ENCODE measurements around the gene ADAMTS2. TPM values are rescaled to one million over a fixed set of nuclear protein-coding genes. Genes with fewer than 3 reads are reported as not detected.

The ADAMTS2 gene
- not detected for total RNA-seq

DNA sequence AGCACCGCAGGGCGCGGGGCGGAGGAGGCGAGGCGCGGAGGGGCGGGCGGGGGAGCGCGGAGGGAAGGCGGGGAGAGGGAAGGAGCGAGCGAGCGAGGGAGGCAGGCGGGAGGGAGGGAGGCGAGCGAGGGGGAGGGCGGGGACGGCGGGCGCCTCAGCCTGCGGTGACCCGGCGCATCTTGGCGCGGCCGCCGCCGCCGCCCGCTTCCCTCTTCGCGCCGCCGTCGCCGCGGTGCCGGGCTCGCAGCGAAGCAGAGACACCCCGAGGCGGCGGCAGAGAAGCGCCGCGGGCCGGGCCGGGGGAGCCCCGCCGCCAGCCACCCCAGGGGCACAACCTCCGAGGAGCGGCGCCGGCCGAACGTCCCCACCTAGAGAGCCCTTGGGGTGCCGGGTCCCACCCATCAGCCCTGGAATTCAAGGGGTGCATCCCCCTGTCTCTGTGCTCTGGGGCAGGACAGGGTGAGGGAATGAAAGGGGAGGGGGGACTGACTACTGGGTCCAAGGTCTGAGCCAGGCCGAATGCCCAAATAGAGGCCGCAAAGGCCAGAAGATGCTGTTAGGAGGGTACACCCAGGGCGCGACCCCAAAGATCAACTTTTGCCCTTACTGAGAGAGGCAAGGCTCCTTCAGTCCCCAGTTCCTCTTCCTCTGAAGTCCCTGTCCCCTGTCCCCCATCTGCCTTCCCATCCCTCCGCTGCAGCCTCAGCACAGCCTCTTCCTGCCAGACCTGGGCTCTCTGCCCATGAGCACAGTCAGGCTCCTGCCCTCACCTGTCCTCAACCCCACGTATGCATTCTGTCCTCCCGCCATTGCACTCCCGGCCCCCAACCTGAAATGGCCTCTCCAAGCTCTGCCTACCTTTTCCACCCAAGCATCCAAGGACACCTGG lies at the start of gene ADAMTS2:
TSS of gene ADAMTS2 (minus strand) at position 29 of the 889 bp plus-strand sequence. CDS start 133 bp downstream, outside the sequence.
- H3K9me3 Mint-ChIP-seq = no peaks in the 10 kb centered on the region
- no peak within 1 kb of the TSS for H3K27ac Mint-ChIP-seq
- H3K36me3 Mint-ChIP-seq = peaks cover 0 to 9% of the 10 kb centered on the region in 2 donors
- peak in 1 of 2 donors; percentile 53 for ATAC-seq
- no peak for DNase-seq (ENCODE audit: low spot score in 2 of 2)

DNA sequence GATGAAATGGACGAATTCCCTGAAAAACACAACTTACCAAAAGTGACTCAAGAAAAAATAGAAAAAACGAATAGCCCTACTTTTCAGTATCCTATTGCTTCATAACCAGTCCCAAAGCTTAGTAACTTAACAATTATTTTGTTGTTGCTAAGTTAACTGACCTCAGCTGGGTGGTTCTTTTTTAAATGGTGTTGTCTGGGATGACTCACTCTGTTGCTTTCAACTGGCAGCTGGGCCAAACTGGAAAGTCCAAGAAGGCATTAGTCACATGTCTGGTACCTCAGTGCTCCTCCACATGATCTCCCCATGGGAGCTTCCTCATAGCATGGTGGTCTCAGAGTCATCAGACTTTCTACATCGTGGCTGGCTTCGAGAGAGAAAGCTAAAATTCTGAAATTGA lies 47.8 kb upstream of the ADAMTS2 start:
- H3K9me3 Mint-ChIP-seq = peaks cover 24 to 36% of the 10 kb centered on the region in 2 donors
- no peak for ATAC-seq

DNA sequence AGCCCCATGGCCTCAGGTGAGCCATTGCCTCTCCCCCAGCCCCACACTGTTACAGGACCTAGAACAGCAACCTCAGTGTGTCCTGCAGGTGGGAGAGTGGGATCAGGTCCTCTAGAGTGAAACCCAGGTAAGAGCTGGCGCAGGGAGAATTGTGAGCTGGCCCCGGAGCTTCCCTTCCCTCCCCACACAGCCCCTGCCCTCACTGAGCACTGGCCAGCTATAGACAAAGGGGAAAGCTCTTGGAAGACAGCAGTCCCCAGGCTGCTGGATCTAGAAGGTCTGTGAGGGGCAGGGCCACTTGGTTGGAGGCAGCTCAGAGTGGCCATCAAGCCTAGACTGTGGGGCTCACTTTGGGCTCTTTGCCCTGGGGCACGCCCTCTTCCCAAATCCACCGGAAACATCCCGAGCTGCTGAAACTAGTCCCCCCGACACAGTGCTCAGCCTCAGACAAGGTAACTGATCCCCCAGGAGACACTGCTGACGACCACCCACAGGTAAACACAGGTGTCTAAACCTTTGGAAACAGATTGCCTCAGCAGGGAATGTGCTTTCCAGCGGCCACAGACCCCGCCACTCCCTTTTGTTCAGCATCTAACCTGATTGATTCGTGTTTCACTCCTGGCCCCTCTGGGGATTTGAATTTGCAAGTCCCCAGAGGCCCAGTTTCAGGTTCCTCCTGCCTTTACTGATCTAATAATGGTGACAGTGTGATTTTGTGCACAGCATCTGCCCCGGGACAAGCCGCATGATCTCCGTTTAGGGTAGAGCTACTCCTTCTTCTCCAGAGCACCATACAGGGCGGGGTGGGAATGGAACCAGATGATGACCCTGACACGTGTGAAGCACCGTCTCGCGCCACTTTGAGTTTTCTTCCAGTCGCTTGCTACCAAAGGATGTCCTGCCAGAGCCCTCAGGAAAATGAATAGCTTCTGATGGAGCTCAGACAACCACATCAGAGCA lies 42.2 kb upstream of the ADAMTS2 start:
- DNase-seq (ENCODE audit: low spot score in 2 of 2) (no peak), ATAC-seq (no peak)
- H3K27ac Mint-ChIP-seq = no peak overlapping the region
- peaks cover 14 to 24% of the 10 kb centered on the region in 2 donors for H3K9me3 Mint-ChIP-seq
- peaks cover 6 to 22% of the 10 kb centered on the region in 2 donors for H3K36me3 Mint-ChIP-seq

More for the DNA sequence above, 47.8 kb upstream of the ADAMTS2 start:
- H3K36me3 Mint-ChIP-seq = peaks cover 11 to 29% of the 10 kb centered on the region in 2 donors
- H3K27ac Mint-ChIP-seq = peak overlapping the region in 1 of 2 donors; percentile 52
- DNase-seq (ENCODE audit: low spot score in 2 of 2) = no peak

DNA sequence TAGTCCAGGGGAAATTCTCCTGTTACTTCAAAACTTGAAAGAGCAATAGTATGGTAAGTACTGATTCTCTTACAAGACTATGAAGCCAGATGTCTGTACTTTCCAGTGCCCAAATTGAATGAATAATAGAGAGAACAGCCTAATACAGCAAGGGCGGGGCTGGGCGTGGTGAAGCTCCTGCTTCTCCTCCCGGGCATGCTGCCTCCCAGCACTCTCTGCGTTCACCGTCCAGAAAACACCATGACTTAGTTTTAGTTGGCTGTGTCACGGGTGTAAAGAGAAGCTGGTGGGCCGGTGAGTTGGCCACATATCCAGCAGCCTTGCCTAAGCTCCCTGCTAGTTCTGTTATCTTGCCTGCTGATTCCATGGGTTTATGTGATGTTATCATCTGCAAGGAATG lies 40.7 kb upstream of the ADAMTS2 start:
- H3K9me3 Mint-ChIP-seq = peaks cover 12 to 14% of the 10 kb centered on the region in 2 donors
- no peak for ATAC-seq
- peaks cover 6 to 20% of the 10 kb centered on the region in 2 donors for H3K36me3 Mint-ChIP-seq
- DNase-seq (ENCODE audit: low spot score in 2 of 2) = no peak
- no peak overlapping the region for H3K27ac Mint-ChIP-seq

DNA sequence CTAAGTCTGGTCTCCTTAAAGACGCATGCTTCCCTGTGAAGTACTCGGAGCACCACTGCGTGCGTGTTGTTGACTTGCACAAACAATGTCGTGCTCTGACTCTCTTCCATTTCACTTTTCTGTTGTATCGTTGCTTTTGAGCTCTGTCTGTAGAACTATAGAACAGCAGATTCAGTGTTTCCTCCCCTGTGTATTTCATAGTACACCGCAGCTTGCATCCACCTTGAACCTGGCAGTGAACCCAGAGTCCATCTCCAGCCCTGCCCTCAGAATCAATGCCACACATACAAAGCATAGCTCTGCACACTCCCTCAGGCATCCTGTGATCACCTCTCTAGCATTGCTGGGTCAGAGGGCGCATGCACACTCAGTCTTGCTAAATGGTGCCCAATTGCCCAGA lies 37.2 kb upstream of the ADAMTS2 start:
- H3K9me3 Mint-ChIP-seq = no peaks in the 10 kb centered on the region
- no peak for ATAC-seq
- H3K36me3 Mint-ChIP-seq = no peaks in the 10 kb centered on the region

DNA sequence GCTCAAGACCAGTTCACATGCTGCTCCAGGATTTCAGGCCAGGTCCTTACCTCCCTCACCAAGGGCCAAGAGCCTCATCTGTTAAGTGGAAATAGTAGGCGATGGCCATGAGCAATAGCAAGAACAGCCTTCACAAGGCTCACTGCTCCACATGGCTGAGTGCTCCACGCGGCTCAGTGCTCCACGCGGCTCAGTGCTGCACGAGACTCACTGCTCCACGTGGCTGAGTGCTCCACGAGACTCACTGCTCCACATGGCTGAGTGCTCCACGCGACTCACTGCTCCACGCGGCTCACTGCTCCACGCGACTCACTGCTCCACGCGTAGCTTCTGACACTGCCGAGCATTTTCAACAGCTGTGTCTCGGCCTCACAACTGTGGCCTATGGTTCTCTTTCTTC lies 36.4 kb upstream of the ADAMTS2 start:
- ATAC-seq (no peak), DNase-seq (ENCODE audit: low spot score in 2 of 2) (no peak)
- no peaks in the 10 kb centered on the region for H3K9me3 Mint-ChIP-seq
- no peaks in the 10 kb centered on the region for H3K36me3 Mint-ChIP-seq
- no peak overlapping the region for H3K27ac Mint-ChIP-seq

More for the DNA sequence above, 37.2 kb upstream of the ADAMTS2 start:
- no peak for DNase-seq (ENCODE audit: low spot score in 2 of 2)
- no peak overlapping the region for H3K27ac Mint-ChIP-seq

DNA sequence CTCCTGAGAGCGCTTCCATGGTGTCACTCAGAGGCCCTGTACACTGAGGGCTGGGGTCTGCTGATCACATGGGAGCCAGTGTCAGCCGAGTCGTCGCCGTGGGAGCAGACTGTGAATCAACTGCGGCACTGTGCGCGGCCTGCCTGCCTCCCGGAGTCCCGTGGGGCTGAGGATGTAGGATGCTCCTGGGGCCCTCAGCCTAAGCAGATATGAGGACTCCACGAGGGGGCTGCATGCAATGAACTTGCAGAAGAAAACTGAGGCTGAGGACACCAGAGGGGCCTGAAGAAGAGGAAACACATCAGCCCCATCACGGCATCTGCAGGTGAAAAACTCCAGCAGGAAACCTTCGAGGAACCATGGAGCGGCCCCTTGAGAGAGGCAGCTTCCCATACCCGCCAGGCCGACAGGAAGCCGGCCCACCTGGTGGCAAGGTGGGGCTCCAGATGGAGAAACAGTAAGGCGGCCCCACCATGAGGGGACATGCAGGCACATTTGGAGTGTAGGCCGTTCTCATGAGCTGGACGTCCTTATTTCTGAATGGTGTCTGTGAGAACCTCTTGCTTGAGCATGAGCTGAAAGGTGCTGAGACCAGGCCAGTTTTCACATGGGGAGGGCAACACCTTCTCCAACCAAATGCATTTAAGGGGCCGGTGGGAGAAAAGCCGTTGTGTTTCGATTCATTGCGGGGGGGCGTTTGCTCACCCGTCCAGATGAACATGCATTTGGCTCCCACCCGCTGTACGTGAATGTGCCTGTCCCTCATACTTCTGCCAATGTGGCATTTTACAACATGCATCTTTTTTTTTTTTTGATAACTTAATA lies 35.2 kb upstream of the ADAMTS2 start:
- Mint-ChIP-seq H3K27ac (no peak overlapping the region), H3K9me3 (no peaks in the 10 kb centered on the region), H3K36me3 (no peaks in the 10 kb centered on the region)
- no peak for DNase-seq (ENCODE audit: low spot score in 2 of 2)
- no peak for ATAC-seq

DNA sequence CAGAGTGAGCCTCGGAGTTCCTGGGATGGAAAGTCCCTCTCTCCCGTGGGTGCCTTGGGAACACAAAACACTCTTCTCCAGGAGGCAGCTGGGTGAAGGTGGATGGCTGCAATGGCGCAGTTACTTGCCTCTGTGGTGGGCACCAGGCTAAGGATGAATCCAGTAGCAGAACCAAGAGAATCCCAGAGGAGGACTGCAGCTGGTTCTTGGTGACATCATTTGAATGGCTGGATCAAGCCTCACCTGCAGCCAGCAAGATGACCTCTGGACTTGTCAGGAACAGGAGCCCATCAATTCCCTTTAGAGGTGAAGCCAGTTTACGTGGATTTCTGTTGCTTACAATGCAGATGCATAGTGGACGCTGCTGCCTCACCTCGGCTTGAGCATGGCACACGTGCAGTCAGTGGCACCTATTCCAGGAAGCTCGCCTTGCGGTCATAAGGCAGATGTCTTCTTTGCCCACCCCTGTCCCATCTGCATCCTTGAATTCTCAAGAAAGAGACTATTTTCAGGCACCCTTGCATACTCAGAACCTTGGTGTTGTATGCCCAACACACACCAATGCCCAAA lies 34.1 kb upstream of the ADAMTS2 start:
- ATAC-seq (no peak), DNase-seq (ENCODE audit: low spot score in 2 of 2) (no peak)
- no peaks in the 10 kb centered on the region for H3K9me3 Mint-ChIP-seq
- no peak overlapping the region for H3K27ac Mint-ChIP-seq
- H3K36me3 Mint-ChIP-seq = no peaks in the 10 kb centered on the region

DNA sequence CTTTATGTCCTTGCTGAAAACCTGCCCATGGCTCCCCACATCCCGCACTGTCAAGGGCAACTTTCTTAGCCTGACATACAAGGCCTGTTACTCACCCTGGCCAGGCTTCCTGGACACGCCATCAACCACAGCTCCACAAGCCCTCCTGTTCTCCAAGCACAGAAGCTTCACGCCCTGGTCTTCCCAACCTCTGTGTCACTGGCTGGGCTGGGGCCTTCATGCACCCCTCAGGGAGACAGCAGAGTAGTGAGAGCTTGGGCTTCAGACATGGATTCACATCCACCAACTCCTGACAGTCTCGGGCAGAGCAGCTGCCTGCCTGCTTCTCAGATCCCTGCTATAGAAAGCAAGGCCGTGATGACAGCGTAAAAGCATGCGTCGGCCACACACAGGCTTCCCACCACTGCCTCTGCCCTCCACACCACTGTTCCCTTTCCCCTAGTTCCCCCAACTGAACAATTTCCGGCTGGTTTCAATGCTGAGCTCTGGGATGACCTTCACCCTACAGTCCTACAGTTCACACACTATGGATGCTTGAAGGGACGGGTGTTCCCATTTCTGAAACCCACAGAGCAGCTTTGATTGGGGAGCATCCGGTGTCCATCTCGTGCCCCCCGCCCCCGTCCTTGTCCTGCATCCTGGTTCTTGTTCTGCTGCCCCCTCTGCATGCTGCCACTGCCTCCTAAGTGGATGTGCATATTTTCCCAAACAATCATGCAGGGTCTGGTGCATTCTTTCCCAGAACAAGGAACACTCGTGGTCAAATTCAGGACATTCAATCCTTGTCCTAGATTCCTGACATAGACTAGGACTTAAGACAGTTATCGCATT lies 33.4 kb upstream of the ADAMTS2 start:
- Mint-ChIP-seq H3K9me3 (no peaks in the 10 kb centered on the region), H3K36me3 (no peaks in the 10 kb centered on the region), H3K27ac (no peak overlapping the region)
- ATAC-seq (no peak), DNase-seq (ENCODE audit: low spot score in 2 of 2) (no peak)

DNA sequence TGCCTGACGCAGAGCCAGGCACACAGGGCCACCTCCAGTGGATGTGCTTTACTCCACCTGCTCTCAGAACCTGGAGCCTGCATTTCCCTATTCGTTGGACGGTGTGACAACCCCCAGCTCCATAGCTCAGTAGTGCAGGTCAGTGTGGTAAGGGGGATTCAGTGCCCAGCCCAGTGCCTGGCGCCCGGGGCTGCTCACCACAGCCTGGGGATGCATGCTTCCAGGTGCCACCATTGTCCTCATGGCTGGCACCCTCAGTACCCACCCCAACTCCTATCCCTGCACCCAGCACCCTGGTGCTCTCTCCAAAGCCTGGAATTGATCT lies 32.8 kb upstream of the ADAMTS2 start:
- Mint-ChIP-seq H3K36me3 (no peaks in the 10 kb centered on the region), H3K27ac (no peak overlapping the region), H3K9me3 (no peaks in the 10 kb centered on the region)
- ATAC-seq (no peak), DNase-seq (ENCODE audit: low spot score in 2 of 2) (no peak)

DNA sequence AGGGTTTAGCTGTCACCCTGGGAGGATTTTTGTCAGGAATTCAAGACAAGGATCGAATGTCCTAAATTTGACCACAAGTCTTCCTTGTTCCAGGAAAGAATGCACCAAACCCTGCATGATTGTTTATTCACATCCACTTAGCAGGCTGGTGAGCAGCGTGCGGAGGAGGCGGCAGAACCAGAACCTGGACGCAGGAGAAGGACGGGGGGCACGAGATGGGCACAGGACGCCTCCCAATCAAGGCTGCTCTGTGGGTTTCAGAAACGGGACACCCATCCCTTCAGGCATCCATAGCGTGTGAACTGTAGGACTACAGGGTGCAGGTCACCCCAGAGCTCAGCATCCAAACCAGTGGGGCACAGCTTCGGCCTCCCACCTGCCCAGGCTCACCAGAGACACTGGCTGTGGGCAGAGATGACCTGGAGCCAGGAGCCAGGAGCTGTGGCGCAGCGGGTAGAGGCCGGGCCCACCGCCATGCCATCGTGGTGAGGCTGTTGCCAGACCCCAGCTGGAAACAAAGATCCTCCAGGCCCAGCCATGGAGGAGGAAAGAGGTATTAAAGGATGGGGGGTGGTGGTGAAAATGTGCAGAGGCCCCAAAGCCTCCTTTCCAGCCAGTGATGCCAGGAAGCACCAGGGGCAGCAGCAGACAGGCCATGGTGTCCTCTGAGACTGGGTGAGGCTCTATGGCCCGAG lies 32.3 kb upstream of the ADAMTS2 start:
- Mint-ChIP-seq H3K9me3 (no peaks in the 10 kb centered on the region), H3K27ac (no peak overlapping the region), H3K36me3 (no peaks in the 10 kb centered on the region)
- no peak for ATAC-seq
- no peak for DNase-seq (ENCODE audit: low spot score in 2 of 2)

DNA sequence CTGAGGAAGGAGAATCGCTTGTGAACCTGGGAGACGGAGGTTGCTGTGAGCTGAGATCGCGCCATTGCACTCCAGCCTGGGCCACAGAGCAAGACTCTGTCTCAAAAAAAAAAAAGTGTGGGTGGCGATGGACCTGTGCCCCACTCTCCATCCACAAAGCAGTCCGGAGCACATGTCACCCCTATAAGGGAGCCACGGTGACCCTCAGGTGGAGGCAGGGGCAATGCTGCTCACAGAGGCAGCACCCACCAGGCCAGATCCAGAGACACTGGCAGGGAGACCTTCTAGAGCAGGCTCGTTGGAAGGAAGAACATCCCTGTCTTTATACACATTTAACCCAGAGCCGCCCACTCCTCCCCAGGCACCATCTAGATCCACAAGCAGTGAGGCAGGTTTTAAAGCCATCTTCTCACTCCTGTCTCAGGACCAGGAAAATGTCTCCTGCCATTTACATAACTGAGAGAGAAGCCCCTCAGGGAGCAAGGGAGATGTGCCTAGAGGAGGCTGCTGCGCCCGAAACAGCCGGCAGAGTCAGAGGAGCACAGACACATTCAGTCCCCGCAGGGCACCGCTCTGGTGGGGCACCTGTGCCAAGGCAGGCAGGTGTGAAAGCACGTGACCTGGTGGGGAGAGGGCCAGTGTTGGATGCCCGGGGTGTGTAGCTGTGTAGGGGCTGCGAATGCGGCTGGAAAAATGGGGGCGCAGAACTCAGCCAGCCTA lies 31.6 kb upstream of the ADAMTS2 start:
- ATAC-seq = no peak
- H3K27ac Mint-ChIP-seq = no peak overlapping the region
- DNase-seq (ENCODE audit: low spot score in 2 of 2) = no peak

DNA sequence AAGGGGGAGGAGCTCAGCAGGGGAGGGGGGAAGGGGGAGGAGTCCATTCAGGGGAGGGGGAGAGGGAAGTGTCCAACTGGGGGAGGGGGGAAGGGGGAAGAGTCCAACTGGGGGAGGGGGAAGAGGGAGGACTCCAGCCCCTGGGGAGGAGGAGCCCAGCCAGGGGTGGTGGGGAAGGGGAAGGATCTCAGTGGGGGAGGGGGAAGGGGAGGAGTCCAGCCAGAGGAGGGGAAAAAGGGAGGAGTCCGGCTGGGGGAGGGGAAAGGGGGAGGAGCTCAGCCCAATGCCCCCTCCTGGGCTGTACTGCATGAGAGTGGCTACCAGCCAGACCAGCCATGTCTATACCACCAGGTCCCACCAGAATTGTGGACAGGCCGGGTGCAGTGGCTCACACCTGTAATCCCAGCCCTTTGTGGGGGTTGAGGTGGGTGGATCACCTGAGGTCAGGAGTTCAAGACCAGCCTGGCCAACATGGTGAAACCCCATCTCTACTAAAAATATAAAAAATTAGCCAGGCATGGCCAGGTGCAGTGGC lies 30.6 kb upstream of the ADAMTS2 start:
- no peaks in the 10 kb centered on the region for H3K9me3 Mint-ChIP-seq
- no peak overlapping the region for H3K27ac Mint-ChIP-seq
- DNase-seq (ENCODE audit: low spot score in 2 of 2) = no peak
- H3K36me3 Mint-ChIP-seq = no peaks in the 10 kb centered on the region
- ATAC-seq = no peak

More for the DNA sequence above, 31.6 kb upstream of the ADAMTS2 start:
- Mint-ChIP-seq H3K36me3 (no peaks in the 10 kb centered on the region), H3K9me3 (no peaks in the 10 kb centered on the region)

DNA sequence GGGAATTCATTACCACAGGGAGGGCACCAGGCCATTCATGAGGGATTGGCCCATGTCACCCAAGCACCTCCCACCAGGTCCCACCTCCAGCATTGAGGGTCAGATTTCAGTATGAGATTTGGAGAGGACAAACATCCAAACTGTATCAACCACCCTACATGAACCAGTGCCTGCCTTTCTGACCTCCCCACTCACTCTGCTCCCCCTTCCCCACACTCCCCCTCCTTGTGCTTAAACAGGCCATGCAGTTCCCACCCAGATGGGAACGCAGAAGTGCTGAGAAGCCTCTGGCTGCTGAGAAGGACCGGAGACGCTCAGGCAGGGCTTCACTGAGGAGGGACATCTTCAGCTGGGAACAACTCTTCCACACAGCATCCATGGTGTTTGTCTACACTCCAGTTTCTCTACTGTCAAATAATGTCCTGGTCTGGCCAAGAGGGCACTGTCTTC lies 30.0 kb upstream of the ADAMTS2 start:
- Mint-ChIP-seq H3K9me3 (no peaks in the 10 kb centered on the region), H3K36me3 (no peaks in the 10 kb centered on the region), H3K27ac (no peak overlapping the region)
- no peak for DNase-seq (ENCODE audit: low spot score in 2 of 2)
- no peak for ATAC-seq

Data from activated naive CD4-positive, alpha-beta T cell treated with anti-CD3 and anti-CD28 coated beads, Interleukin-2, amount 50 U/mL, for 72 hours (primary cell).